ENCODE results near the gene SKAP2.

Gene SKAP2

DNA sequence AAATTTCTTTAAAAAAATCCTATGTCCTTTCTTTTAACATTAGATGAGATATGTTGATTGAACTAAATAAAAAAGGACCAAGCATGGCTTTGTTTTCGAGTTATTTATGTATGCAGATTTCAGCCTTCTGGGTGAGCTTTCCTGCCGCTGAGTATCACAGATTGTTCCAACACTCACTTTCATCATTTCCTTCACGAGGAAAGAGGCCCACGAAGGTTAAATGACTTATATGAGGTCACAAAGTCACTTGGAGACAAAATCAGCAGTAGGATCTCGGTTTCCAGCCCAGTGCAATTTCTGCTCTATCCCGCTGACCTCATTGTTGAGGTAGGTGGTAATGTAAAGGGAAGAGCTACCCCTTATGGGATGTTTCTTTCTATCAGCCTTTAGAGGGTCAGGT lies 226.8 kb downstream of the SKAP2 start:
- intact Hi-C loops (cut with DNase I; ENCODE audit: low total_unique reads), result no loop called here
- H3K27ac ChIP-seq, result no peak overlapping the region
- no peak overlapping the region for H3K4me3 ChIP-seq
- no peak for DNase-seq
- H3K36me3 ChIP-seq, result no peaks in the 10 kb centered on the region
- H3K4me1 ChIP-seq, result no peaks in the 10 kb centered on the region
- TF ChIP-seq, protein P1, sequence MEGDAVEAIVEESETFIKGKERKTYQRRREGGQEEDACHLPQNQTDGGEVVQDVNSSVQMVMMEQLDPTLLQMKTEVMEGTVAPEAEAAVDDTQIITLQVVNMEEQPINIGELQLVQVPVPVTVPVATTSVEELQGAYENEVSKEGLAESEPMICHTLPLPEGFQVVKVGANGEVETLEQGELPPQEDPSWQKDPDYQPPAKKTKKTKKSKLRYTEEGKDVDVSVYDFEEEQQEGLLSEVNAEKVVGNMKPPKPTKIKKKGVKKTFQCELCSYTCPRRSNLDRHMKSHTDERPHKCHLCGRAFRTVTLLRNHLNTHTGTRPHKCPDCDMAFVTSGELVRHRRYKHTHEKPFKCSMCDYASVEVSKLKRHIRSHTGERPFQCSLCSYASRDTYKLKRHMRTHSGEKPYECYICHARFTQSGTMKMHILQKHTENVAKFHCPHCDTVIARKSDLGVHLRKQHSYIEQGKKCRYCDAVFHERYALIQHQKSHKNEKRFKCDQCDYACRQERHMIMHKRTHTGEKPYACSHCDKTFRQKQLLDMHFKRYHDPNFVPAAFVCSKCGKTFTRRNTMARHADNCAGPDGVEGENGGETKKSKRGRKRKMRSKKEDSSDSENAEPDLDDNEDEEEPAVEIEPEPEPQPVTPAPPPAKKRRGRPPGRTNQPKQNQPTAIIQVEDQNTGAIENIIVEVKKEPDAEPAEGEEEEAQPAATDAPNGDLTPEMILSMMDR (IDR thresholded peaks at IDR 0.05), result no peak
- no peaks in the 10 kb centered on the region for H3K9me3 ChIP-seq
- no peaks in the 10 kb centered on the region for H3K27me3 ChIP-seq

DNA sequence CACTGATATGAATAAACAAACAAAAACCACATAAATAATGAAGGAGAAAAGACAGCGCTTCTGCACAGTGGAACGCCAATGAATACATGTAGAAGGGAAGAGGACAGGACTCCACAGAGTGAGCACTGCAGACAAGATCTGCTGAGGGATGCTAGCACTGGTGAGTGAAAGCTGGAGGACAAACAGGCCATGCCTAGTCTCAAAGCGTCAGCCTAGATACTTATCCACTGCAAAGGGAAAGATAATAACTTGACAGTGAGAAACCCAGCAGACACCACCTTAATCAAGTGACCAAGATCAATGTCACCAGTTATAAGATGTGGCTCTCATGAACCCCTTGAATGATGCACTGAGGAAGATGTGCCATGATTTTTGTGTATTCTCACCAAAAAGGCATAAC lies 227.6 kb downstream of the SKAP2 start:
- Histone ChIP-seq H3K4me3 (no peak overlapping the region), H3K27me3 (no peaks in the 10 kb centered on the region)
- intact Hi-C loops (cut with DNase I; ENCODE audit: low total_unique reads), result no loop called here

DNA sequence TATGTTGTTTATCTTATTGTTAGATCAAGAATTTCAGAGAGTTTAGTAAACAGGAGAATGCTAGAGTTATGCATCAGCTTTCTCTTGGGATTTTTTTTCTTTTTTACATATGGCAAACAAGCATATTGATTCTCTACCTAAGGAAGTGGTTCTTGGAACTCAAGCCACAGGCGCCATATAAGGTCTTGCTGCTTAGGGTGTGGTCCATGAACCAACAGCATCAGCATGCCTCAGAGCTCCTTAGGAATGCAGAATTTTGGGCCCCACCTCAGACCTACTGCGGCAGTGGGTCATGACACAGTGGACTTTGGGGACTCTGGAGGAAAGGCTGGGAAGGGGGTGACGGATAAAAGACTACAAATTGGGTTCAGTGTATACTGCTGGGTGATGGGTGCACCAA lies 230.8 kb downstream of the SKAP2 start:
- Histone ChIP-seq H3K9me3 (no peaks in the 10 kb centered on the region), H3K36me3 (no peaks in the 10 kb centered on the region)
- DNase-seq, result no peak

More for the DNA sequence above, 227.6 kb downstream of the SKAP2 start:
- Histone ChIP-seq H3K9me3 (no peaks in the 10 kb centered on the region), H3K4me1 (no peaks in the 10 kb centered on the region), H3K36me3 (no peaks in the 10 kb centered on the region), H3K27ac (no peak overlapping the region)
- DNase-seq, result no peak
- TF ChIP-seq, protein P1 (IDR thresholded peaks at IDR 0.05), result no peak

DNA sequence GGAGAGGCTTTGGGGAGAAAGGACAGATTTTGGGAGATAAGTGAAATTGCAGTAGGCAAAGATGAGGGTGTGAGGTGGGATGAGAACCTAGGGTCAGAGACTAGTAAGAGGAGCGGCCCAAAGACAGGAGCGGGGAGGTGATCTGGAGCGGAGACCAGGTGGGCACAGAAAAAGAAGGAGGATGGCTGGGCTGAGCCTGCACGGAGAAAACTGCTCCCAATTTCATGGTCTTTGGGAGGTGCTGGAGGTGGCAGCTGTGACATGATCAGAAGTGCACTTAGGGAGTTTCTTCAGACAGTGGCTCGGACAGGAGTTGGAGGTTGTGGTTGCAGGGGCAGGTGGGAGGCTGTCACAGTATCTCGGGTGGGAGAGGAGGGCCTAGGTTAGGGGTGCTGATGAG lies 232.8 kb downstream of the SKAP2 start:
- Histone ChIP-seq H3K9me3 (no peaks in the 10 kb centered on the region), H3K36me3 (no peaks in the 10 kb centered on the region), H3K4me3 (no peak overlapping the region), H3K27me3 (no peaks in the 10 kb centered on the region), H3K27ac (no peak overlapping the region), H3K4me1 (no peaks in the 10 kb centered on the region)
- intact Hi-C loops (cut with DNase I; ENCODE audit: low total_unique reads), result no loop called here
- TF ChIP-seq, protein P1 (IDR thresholded peaks at IDR 0.05), result no peak
- DNase-seq, result no peak

More for the DNA sequence above, 230.8 kb downstream of the SKAP2 start:
- TF ChIP-seq, protein P1 (IDR thresholded peaks at IDR 0.05), result no peak
- H3K27ac ChIP-seq, result no peak overlapping the region
- H3K27me3 ChIP-seq, result no peaks in the 10 kb centered on the region
- H3K4me1 ChIP-seq, result no peaks in the 10 kb centered on the region
- intact Hi-C loops (cut with DNase I; ENCODE audit: low total_unique reads), result no loop called here
- H3K4me3 ChIP-seq, result no peak overlapping the region

- no peak for DNase-seq
- H3K27ac ChIP-seq, result no peak overlapping the region
- H3K36me3 ChIP-seq, result no peaks in the 10 kb centered on the region
- H3K9me3 ChIP-seq, result no peaks in the 10 kb centered on the region
- TF ChIP-seq, protein P1 (IDR thresholded peaks at IDR 0.05), result no peak
- no peak overlapping the region for H3K4me3 ChIP-seq
- H3K4me1 ChIP-seq, result no peaks in the 10 kb centered on the region
- intact Hi-C loops (cut with DNase I; ENCODE audit: low total_unique reads), result no loop called here
- H3K27me3 ChIP-seq, result no peaks in the 10 kb centered on the region
These were observed 233.3 kb downstream of the SKAP2 start for GRCh38 chr7:26630941-26631580.

- intact Hi-C loops (cut with DNase I; ENCODE audit: low total_unique reads), result no loop called here
These were observed 234.0 kb downstream of the SKAP2 start for GRCh38 chr7:26630361-26630760.

More at GRCh38 chr7:26630361-26630760, 234.0 kb downstream of the SKAP2 start:
- Histone ChIP-seq H3K36me3 (no peaks in the 10 kb centered on the region), H3K9me3 (no peaks in the 10 kb centered on the region), H3K27me3 (no peaks in the 10 kb centered on the region), H3K4me1 (no peaks in the 10 kb centered on the region), H3K4me3 (no peak overlapping the region), H3K27ac (no peak overlapping the region)
- TF ChIP-seq, protein P1 (IDR thresholded peaks at IDR 0.05), result no peak
- DNase-seq, result no peak
